Measurements from ENCODE around the gene TP53I13.

Gene TP53I13

DNA sequence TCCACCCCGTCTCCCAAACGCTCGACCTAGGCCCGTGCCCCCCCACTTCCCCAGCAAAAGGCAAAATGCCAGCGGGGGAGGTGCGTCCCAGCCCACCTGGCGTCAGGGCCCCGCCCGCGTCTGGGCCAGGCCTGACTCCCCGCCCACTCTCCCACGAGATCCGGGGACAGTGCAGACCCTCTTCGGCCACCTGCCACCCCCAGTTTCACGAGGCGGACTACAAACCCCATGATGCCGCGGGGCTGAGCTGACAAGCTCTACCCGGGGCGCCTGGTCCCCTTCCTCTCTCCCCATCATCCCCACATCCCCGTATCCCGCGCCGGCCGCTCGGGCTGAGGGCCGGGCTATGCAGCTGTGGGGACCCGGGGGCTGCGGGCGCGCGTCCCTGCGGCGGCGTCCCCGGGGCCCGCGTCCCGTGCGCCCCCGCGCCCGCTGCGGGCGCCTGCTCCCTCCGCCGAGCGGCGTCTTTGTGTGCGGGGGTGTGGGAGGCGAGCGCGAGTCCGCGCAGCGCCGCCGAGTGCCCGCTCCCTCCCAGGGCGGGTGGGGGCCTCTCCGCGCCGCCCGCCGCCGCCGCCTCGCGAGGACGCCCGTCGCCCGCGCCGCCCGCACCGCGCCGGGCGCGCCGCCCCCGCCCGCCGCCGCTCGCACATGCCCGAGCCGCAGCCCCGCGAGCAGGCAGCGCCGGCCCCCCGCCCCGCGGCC lies 24.5 kb downstream of the TP53I13 start, which contains the start of gene ANKRD13B (continued):
- TF ChIP-seq ZFHX2 (tag by site-specific recombination; conservative IDR thresholded peaks at IDR 0.05) (peak; percentile 96), KLF1 (tag by site-specific recombination; IDR thresholded peaks at IDR 0.05) (peak; percentile 77), ZFP37 (tag by site-specific recombination; IDR thresholded peaks at IDR 0.05) (no peak), GFI1B (tag by site-specific recombination; IDR thresholded peaks at IDR 0.05) (no peak), ZEB2 (tag by site-specific recombination; IDR thresholded peaks at IDR 0.05) (peak; percentile 60; the same call in 1 of the 2 replicates), SP3 (tag by site-specific recombination; IDR thresholded peaks at IDR 0.05) (peak; percentile 95), KLF16 (tag by site-specific recombination; IDR thresholded peaks at IDR 0.05) (peak; percentile 56; the same call in 1 of the 2 replicates), ZBTB17 (tag by site-specific recombination; IDR thresholded peaks at IDR 0.05) (peak; percentile 13; the same call in 1 of the 2 replicates), ZNF132 (tag by site-specific recombination; IDR thresholded peaks at IDR 0.05; ENCODE audit: borderline replicate concordance) (no peak), ZBTB10 (tag by site-specific recombination; IDR thresholded peaks at IDR 0.05) (peak; percentile 86), ZNF610 (tag by site-specific recombination; IDR thresholded peaks at IDR 0.05; ENCODE audit: borderline replicate concordance) (0 out of 2 replicates have a peak, but pooled peaks have one; percentile 26), PRDM4 (tag by site-specific recombination; IDR thresholded peaks at IDR 0.05) (no peak), GLIS2 (tag by site-specific recombination; IDR thresholded peaks at IDR 0.05) (peak; percentile 83), ZNF16 (tag by site-specific recombination; IDR thresholded peaks at IDR 0.05; ENCODE audit: low read depth) (no peak), ZNF530 (tag by site-specific recombination; IDR thresholded peaks at IDR 0.05; ENCODE audit: low read depth) (no peak), ZSCAN4 (tag by site-specific recombination; IDR thresholded peaks at IDR 0.05) (0 out of 2 replicates have a peak, but pooled peaks have one; percentile 9), ZBTB20 (tag by site-specific recombination; IDR thresholded peaks at IDR 0.05) (peak; percentile 94), KLF8 (tag by site-specific recombination; IDR thresholded peaks at IDR 0.05) (peak; percentile 91), ZBTB48 (tag by site-specific recombination; IDR thresholded peaks at IDR 0.05) (peak; percentile 9; the same call in 1 of the 2 replicates), ZNF426 (tag by site-specific recombination; IDR thresholded peaks at IDR 0.05) (no peak), ZXDB (tag by site-specific recombination; IDR thresholded peaks at IDR 0.05) (peak; percentile 32; the same call in 1 of the 2 replicates), PRDM2 (tag by site-specific recombination; IDR thresholded peaks at IDR 0.05; ENCODE audit: borderline replicate concordance) (no peak)
- TF ChIP-seq, protein P1, sequence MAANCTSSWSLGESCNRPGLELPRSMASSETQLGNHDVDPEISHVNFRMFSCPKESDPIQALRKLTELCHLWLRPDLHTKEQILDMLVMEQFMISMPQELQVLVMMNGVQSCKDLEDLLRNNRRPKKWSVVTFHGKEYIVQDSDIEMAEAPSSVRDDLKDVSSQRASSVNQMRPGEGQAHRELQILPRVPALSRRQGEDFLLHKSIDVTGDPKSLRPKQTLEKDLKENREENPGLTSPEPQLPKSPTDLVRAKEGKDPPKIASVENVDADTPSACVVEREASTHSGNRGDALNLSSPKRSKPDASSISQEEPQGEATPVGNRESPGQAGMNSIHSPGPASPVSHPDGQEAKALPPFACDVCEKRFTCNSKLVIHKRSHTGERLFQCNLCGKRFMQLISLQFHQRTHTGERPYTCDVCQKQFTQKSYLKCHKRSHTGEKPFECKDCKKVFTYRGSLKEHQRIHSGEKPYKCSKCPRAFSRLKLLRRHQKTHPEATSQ (tag by site-specific recombination; IDR thresholded peaks at IDR 0.05): 0 out of 2 replicates have a peak, but pooled peaks have one; percentile 23
- TF ChIP-seq, protein P2, sequence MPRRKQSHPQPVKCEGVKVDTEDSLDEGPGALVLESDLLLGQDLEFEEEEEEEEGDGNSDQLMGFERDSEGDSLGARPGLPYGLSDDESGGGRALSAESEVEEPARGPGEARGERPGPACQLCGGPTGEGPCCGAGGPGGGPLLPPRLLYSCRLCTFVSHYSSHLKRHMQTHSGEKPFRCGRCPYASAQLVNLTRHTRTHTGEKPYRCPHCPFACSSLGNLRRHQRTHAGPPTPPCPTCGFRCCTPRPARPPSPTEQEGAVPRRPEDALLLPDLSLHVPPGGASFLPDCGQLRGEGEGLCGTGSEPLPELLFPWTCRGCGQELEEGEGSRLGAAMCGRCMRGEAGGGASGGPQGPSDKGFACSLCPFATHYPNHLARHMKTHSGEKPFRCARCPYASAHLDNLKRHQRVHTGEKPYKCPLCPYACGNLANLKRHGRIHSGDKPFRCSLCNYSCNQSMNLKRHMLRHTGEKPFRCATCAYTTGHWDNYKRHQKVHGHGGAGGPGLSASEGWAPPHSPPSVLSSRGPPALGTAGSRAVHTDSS (tag by site-specific recombination; IDR thresholded peaks at IDR 0.05): peak; percentile 88

Measured in HEK293 (cell line).